Measurements from ENCODE around the gene SH3YL1.

Gene SH3YL1

GRCh38 chr2:281381-281780 lies 17.5 kb upstream of the SH3YL1 start:
- DNase-seq = no peak

GRCh38 chr2:280650-281110 lies 16.8 kb upstream of the SH3YL1 start:
- no peak for DNase-seq

- DNase-seq = no peak
Measured at GRCh38 chr2:279956-280649, 16.3 kb upstream of the SH3YL1 start.

GRCh38 chr2:279366-279765 lies 15.5 kb upstream of the SH3YL1 start:
- no peak for DNase-seq

GRCh38 chr2:278927-279320 lies 15.1 kb upstream of the SH3YL1 start:
- DNase-seq = no peak

GRCh38 chr2:278312-278926 lies 14.6 kb upstream of the SH3YL1 start:
- no peak for DNase-seq

- no peak for DNase-seq
Measured at GRCh38 chr2:275466-275865, 11.6 kb upstream of the SH3YL1 start.

GRCh38 chr2:274503-274902 lies 10.7 kb upstream of the SH3YL1 start:
- DNase-seq = no peak

- peak; percentile 14 for DNase-seq
Measured at GRCh38 chr2:273333-273732, 9.5 kb upstream of the SH3YL1 start.

- no peak for DNase-seq
Measured at GRCh38 chr2:271917-272316, 8.1 kb upstream of the SH3YL1 start.

GRCh38 chr2:270861-271260 lies 7.0 kb upstream of the SH3YL1 start:
- DNase-seq = no peak

- no peak for DNase-seq
Measured at GRCh38 chr2:269356-270030, 5.7 kb upstream of the SH3YL1 start.

GRCh38 chr2:268323-268722 lies 4.5 kb upstream of the SH3YL1 start:
- DNase-seq = no peak

- DNase-seq = peak; percentile 95
Measured at GRCh38 chr2:264493-265468, 949 bp upstream of the SH3YL1 start, which contains the start of gene ACP1. Gene ACP1, plus strand, starts transcription at chr2:264947. Its CDS starts 18 bp downstream, at chr2:264965.

GRCh38 chr2:263022-263738 lies 652 bp downstream of the SH3YL1 start:
- no peak for DNase-seq

- DNase-seq = no peak
Measured at GRCh38 chr2:262117-262516, 1.7 kb downstream of the SH3YL1 start.

GRCh38 chr2:260507-261161 lies 3.2 kb downstream of the SH3YL1 start:
- DNase-seq = no peak

GRCh38 chr2:259789-260331 lies 4.0 kb downstream of the SH3YL1 start:
- DNase-seq = no peak

- DNase-seq = no peak
Measured at GRCh38 chr2:258933-259332, 4.9 kb downstream of the SH3YL1 start.

GRCh38 chr2:257842-258241 lies 6.0 kb downstream of the SH3YL1 start:
- no peak for DNase-seq

- no peak for DNase-seq
Measured at GRCh38 chr2:257429-257828, 6.4 kb downstream of the SH3YL1 start.
